ENCODE measurements around the gene GLRX5. TPM values are rescaled to one million over a fixed set of nuclear protein-coding genes. Genes with fewer than 3 reads are reported as not detected.

The GLRX5 gene
- total and polyA plus RNA-seq, 2 donors from 2014 or later, result 46.7 to 124 TPM

DNA sequence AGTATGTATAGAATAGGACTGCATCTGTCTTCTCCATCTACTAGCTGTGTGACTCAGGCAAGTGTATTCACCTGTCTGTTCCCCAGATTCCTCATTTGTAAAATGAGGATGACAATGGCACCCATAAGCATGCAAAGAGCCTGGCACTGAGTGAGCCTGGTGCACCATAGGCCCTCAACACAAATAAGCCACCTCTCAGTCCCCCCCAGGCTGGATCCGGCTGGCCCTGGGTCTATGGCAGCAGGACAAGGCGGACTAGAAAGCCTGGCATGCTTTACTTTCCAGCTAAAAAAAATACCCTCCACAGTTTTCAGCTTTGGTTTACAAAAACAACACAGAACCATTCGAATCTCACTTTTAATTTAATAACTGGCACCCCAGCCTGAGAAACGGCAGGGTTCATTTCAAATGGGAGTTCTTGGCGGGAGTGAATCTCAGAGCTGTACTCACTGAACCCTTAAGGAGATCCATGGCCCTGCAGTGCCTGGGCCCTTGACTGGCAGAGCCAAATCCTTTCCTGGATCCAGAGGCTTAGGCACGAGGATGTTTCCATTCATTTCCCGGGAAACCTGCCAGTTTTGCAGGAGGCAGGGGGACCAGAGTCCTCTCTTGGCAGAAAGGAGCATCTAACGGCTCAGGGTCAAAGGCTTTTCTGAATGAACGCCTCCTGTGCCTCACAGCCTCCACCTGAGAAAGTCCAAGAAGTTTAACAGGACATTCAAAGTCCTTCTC, 36.1 kb upstream of the GLRX5 start:
- FAIRE-seq, result no peak
- Histone ChIP-seq H3K36me3 (ENCODE audit: control insufficient read depth in 2 of 3, insufficient read depth in 3 of 3, low read length in 3 of 3) (no peaks in the 10 kb centered on the region), H3K27me3 (ENCODE audit: control insufficient read depth, insufficient read depth, low read length) (no peaks in the 10 kb centered on the region), H3K4me1 (ENCODE audit: control insufficient read depth in 2 of 3, insufficient read depth in 2 of 3, low read depth in 1 of 3, low read length in 3 of 3) (peaks cover 0 to 13% (median 2%) of the 10 kb centered on the region in 3 donors), H3K9ac (ENCODE audit: low read length in 3 of 3) (no peak overlapping the region), H3K4me3 (ENCODE audit: low read length in 3 of 3) (no peak overlapping the region), H3K27ac (ENCODE audit: low read depth in 2 of 2, low read length in 2 of 2) (no peak overlapping the region), H3K9me3 (ENCODE audit: control insufficient read depth in 2 of 3, insufficient read depth in 1 of 3, low read length in 3 of 3) (no peaks in the 10 kb centered on the region)
- TF ChIP-seq, protein P1, sequence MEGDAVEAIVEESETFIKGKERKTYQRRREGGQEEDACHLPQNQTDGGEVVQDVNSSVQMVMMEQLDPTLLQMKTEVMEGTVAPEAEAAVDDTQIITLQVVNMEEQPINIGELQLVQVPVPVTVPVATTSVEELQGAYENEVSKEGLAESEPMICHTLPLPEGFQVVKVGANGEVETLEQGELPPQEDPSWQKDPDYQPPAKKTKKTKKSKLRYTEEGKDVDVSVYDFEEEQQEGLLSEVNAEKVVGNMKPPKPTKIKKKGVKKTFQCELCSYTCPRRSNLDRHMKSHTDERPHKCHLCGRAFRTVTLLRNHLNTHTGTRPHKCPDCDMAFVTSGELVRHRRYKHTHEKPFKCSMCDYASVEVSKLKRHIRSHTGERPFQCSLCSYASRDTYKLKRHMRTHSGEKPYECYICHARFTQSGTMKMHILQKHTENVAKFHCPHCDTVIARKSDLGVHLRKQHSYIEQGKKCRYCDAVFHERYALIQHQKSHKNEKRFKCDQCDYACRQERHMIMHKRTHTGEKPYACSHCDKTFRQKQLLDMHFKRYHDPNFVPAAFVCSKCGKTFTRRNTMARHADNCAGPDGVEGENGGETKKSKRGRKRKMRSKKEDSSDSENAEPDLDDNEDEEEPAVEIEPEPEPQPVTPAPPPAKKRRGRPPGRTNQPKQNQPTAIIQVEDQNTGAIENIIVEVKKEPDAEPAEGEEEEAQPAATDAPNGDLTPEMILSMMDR (IDR thresholded peaks at IDR 0.05; ENCODE audit: borderline replicate concordance, extremely low read depth, insufficient read depth), result no peak
- intact Hi-C loops (cut with DNase I), result no loop called here
- no peak for DNase-seq

DNA sequence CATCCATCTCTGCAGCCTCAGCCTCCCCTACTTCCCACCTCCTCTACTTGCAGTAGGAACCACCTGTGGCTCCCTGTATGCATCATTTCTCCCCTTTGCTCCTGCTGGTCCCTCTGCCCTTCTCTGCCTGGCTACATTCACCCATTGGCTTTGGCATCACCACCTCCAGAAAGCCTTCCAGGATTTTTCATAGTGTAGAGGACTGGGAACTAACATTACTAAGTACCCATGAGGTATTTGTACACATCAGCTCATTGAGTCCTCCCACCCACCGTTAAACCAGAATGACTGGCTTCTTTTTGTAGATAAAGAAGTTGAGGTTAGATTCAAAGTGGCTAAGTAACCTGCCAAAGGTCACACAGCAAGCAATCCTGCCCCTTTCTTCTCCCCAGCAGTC, 35.5 kb upstream of the GLRX5 start:
- Histone ChIP-seq H3K9ac (ENCODE audit: low read length in 3 of 3) (no peak overlapping the region), H3K27me3 (ENCODE audit: control insufficient read depth, insufficient read depth, low read length) (no peaks in the 10 kb centered on the region), H3K27ac (ENCODE audit: low read depth in 2 of 2, low read length in 2 of 2) (no peak overlapping the region), H3K9me3 (ENCODE audit: control insufficient read depth in 2 of 3, insufficient read depth in 1 of 3, low read length in 3 of 3) (no peaks in the 10 kb centered on the region), H3K36me3 (ENCODE audit: control insufficient read depth in 2 of 3, insufficient read depth in 3 of 3, low read length in 3 of 3) (no peaks in the 10 kb centered on the region), H3K4me3 (ENCODE audit: low read length in 3 of 3) (no peak overlapping the region), H3K4me1 (ENCODE audit: control insufficient read depth in 2 of 3, insufficient read depth in 2 of 3, low read depth in 1 of 3, low read length in 3 of 3) (peaks cover 0 to 13% (median 2%) of the 10 kb centered on the region in 3 donors)
- no peak for DNase-seq
- intact Hi-C loops (cut with DNase I), result no loop called here
- no peak for FAIRE-seq
- TF ChIP-seq, protein P1 (IDR thresholded peaks at IDR 0.05; ENCODE audit: borderline replicate concordance, extremely low read depth, insufficient read depth), result no peak

- intact Hi-C loops (cut with DNase I), result no loop called here
- TF ChIP-seq, protein P1 (IDR thresholded peaks at IDR 0.05; ENCODE audit: borderline replicate concordance, extremely low read depth, insufficient read depth), result no peak
- no peaks in the 10 kb centered on the region for H3K27me3 ChIP-seq (ENCODE audit: control insufficient read depth, insufficient read depth, low read length)
- no peak overlapping the region for H3K4me3 ChIP-seq (ENCODE audit: low read length in 3 of 3)
- no peaks in the 10 kb centered on the region for H3K9me3 ChIP-seq (ENCODE audit: control insufficient read depth in 2 of 3, insufficient read depth in 1 of 3, low read length in 3 of 3)
- no peak overlapping the region for H3K9ac ChIP-seq (ENCODE audit: low read length in 3 of 3)
- no peak for DNase-seq
- H3K36me3 ChIP-seq (ENCODE audit: control insufficient read depth in 2 of 3, insufficient read depth in 3 of 3, low read length in 3 of 3), result no peaks in the 10 kb centered on the region
- H3K4me1 ChIP-seq (ENCODE audit: control insufficient read depth in 2 of 3, insufficient read depth in 2 of 3, low read depth in 1 of 3, low read length in 3 of 3), result peaks cover 0 to 13% (median 2%) of the 10 kb centered on the region in 3 donors
- H3K27ac ChIP-seq (ENCODE audit: low read depth in 2 of 2, low read length in 2 of 2), result no peak overlapping the region
- FAIRE-seq, result no peak
These were observed 34.6 kb upstream of the GLRX5 start for GRCh38 chr14:95500201-95500681.

Measured in kidney (tissue), 14 donors.